Measurements from ENCODE around the gene DHRS7C.

DHRS7C gene

GRCh38 chr17:9729034-9729650 is 62.2 kb downstream of the DHRS7C start:
- ATAC-seq, result peak; percentile 84

DNA sequence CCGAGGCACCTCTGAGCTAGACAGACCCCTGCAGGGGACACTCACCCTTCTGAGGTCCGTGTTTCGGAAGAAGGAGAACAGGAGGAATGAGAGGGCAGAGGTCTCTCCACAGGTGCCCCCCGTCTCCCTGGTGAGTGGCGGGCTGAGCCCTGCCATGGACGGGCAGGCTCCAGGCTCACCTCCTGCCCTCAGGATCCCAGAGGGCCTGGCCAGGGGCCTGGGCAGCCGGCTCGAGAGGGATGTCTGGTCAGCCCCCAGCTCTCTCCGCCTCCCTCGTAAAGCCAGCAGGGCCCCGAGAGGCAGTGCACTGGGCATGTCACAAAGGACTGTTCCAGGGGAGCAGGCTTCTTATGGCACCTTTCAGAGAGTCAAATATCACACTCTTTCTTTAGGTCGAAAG is 62.8 kb downstream of the DHRS7C start:
- TF ChIP-seq ZFP3 (CRISPR knock-in tag; IDR thresholded peaks at IDR 0.05), result no peak
- no peak for TF ChIP-seq RARB (CRISPR knock-in tag; IDR thresholded peaks at IDR 0.05)
- TF ChIP-seq ZFP30 (CRISPR knock-in tag; IDR thresholded peaks at IDR 0.05), result no peak
- TF ChIP-seq ARNTL (CRISPR knock-in tag; IDR thresholded peaks at IDR 0.05; ENCODE audit: borderline replicate concordance, low read depth), result no peak
- no peak for TF ChIP-seq GLIS3 (CRISPR knock-in tag; IDR thresholded peaks at IDR 0.05)
- TF ChIP-seq ESRRG (CRISPR knock-in tag; IDR thresholded peaks at IDR 0.05), result no peak
- no peak for TF ChIP-seq BACH2 (CRISPR knock-in tag; IDR thresholded peaks at IDR 0.05; ENCODE audit: borderline replicate concordance)
- no peak for TF ChIP-seq ZNF565 (CRISPR knock-in tag; conservative IDR thresholded peaks at IDR 0.05; ENCODE audit: low read depth)
- no peak for TF ChIP-seq PATZ1 (CRISPR knock-in tag; IDR thresholded peaks at IDR 0.05; ENCODE audit: borderline replicate concordance)
- TF ChIP-seq OSR1 (CRISPR knock-in tag; IDR thresholded peaks at IDR 0.05), result no peak
- TF ChIP-seq TOX (CRISPR knock-in tag; IDR thresholded peaks at IDR 0.05; ENCODE audit: borderline replicate concordance), result no peak
- TF ChIP-seq, protein P1, sequence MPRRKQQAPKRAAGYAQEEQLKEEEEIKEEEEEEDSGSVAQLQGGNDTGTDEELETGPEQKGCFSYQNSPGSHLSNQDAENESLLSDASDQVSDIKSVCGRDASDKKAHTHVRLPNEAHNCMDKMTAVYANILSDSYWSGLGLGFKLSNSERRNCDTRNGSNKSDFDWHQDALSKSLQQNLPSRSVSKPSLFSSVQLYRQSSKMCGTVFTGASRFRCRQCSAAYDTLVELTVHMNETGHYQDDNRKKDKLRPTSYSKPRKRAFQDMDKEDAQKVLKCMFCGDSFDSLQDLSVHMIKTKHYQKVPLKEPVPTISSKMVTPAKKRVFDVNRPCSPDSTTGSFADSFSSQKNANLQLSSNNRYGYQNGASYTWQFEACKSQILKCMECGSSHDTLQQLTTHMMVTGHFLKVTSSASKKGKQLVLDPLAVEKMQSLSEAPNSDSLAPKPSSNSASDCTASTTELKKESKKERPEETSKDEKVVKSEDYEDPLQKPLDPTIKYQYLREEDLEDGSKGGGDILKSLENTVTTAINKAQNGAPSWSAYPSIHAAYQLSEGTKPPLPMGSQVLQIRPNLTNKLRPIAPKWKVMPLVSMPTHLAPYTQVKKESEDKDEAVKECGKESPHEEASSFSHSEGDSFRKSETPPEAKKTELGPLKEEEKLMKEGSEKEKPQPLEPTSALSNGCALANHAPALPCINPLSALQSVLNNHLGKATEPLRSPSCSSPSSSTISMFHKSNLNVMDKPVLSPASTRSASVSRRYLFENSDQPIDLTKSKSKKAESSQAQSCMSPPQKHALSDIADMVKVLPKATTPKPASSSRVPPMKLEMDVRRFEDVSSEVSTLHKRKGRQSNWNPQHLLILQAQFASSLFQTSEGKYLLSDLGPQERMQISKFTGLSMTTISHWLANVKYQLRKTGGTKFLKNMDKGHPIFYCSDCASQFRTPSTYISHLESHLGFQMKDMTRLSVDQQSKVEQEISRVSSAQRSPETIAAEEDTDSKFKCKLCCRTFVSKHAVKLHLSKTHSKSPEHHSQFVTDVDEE (CRISPR knock-in tag; IDR thresholded peaks at IDR 0.05), result no peak
- TF ChIP-seq, protein P2, sequence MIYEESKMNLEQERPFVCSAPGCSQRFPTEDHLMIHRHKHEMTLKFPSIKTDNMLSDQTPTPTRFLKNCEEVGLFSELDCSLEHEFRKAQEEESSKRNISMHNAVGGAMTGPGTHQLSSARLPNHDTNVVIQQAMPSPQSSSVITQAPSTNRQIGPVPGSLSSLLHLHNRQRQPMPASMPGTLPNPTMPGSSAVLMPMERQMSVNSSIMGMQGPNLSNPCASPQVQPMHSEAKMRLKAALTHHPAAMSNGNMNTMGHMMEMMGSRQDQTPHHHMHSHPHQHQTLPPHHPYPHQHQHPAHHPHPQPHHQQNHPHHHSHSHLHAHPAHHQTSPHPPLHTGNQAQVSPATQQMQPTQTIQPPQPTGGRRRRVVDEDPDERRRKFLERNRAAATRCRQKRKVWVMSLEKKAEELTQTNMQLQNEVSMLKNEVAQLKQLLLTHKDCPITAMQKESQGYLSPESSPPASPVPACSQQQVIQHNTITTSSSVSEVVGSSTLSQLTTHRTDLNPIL (CRISPR knock-in tag; IDR thresholded peaks at IDR 0.05; ENCODE audit: low read depth), result no peak
- TF ChIP-seq ZNF8 (CRISPR knock-in tag; IDR thresholded peaks at IDR 0.05), result no peak
- TF ChIP-seq CSDC2 (CRISPR knock-in tag; IDR thresholded peaks at IDR 0.05), result no peak
- TF ChIP-seq PPARA (CRISPR knock-in tag; IDR thresholded peaks at IDR 0.05; ENCODE audit: borderline replicate concordance), result no peak
- peak; percentile 28 for ATAC-seq

More at GRCh38 chr17:9729034-9729650, 62.2 kb downstream of the DHRS7C start:
- TF ChIP-seq, protein P1 (CRISPR knock-in tag; IDR thresholded peaks at IDR 0.05), result no peak
- TF ChIP-seq PATZ1 (CRISPR knock-in tag; IDR thresholded peaks at IDR 0.05; ENCODE audit: borderline replicate concordance), result no peak
- TF ChIP-seq ARNTL (CRISPR knock-in tag; IDR thresholded peaks at IDR 0.05; ENCODE audit: borderline replicate concordance, low read depth), result no peak
- TF ChIP-seq TCF4 (CRISPR knock-in tag; IDR thresholded peaks at IDR 0.05; ENCODE audit: borderline replicate concordance), result no peak
- TF ChIP-seq SNAI2 (CRISPR knock-in tag; IDR thresholded peaks at IDR 0.05), result no peak
- TF ChIP-seq ZC3H10 (CRISPR knock-in tag; IDR thresholded peaks at IDR 0.05), result no peak
- TF ChIP-seq ZNF565 (CRISPR knock-in tag; conservative IDR thresholded peaks at IDR 0.05; ENCODE audit: low read depth), result no peak
- no peak for TF ChIP-seq RARB (CRISPR knock-in tag; IDR thresholded peaks at IDR 0.05)
- TF ChIP-seq ESRRG (CRISPR knock-in tag; IDR thresholded peaks at IDR 0.05), result no peak
- no peak for TF ChIP-seq PPARA (CRISPR knock-in tag; IDR thresholded peaks at IDR 0.05; ENCODE audit: borderline replicate concordance)
- TF ChIP-seq ZFP30 (CRISPR knock-in tag; IDR thresholded peaks at IDR 0.05), result no peak
- no peak for TF ChIP-seq GLIS3 (CRISPR knock-in tag; IDR thresholded peaks at IDR 0.05)
- no peak for TF ChIP-seq CSRNP3 (CRISPR knock-in tag; IDR thresholded peaks at IDR 0.05)
- TF ChIP-seq ISL1 (CRISPR knock-in tag; IDR thresholded peaks at IDR 0.05), result no peak
- TF ChIP-seq TOX (CRISPR knock-in tag; IDR thresholded peaks at IDR 0.05; ENCODE audit: borderline replicate concordance), result no peak
- TF ChIP-seq BACH2 (CRISPR knock-in tag; IDR thresholded peaks at IDR 0.05; ENCODE audit: borderline replicate concordance), result no peak
- no peak for TF ChIP-seq CSDC2 (CRISPR knock-in tag; IDR thresholded peaks at IDR 0.05)
- no peak for TF ChIP-seq OSR1 (CRISPR knock-in tag; IDR thresholded peaks at IDR 0.05)
- no peak for TF ChIP-seq ZNF8 (CRISPR knock-in tag; IDR thresholded peaks at IDR 0.05)

Measured in SK-N-SH treated with all-trans-retinoic acid at 6 μM for 48 hours (cell line).